GF-D8 (cell line): ENCODE data around the gene ARNT2.
"Not testable (repeated sequence)": the region's sequence is repeated elsewhere in the genome, so short reads cannot be mapped to it uniquely, and the experiment has no call there.

Experiments used
- DNase-seq: peaks from one replicate; lab custom pipeline; 2025; lab: John Stamatoyannopoulos, UW

ARNT2 gene

GRCh38 chr15:80491163-80491847 lies 87.1 kb downstream of the ARNT2 start:
- DNase-seq: no peak

DNA sequence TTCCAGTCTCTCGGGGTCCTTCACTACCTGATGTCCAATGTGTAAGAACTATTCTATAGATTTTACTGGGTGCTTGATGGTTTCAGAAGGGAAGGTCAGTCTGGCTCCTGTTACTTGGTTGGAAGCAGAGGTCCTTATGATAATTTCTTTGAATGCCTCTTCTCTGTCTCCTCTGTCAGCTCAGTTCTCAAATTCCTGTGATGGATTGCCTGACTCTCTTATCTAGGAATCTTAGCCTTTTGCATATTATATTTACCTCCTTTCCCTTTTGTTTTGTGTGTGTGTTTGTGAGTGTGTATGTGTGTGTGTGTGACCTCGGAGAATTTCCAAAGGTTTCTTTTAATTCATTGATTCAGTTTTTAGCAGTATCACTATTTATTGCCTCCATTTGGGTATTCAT lies 88.2 kb downstream of the ARNT2 start:
- DNase-seq: no peak

DNA sequence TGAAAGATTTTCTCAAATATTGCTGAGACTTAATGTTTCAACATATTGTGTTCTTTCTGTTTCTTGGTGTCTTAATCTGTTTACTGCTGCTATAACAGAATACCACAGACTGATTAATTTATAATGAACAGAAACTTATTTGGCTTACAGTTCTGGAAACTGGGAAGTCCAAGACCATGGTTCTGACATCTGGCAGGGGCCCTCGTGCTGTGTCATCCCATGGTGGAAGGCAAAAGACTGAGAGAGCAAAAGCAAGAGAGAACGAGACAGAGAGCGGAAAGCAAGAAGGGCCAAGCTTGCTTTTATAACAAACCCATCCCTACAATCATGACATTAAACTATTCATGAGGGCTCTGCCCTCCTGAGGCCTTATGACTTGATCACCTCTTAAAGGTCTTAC lies 88.7 kb downstream of the ARNT2 start:
- DNase-seq: no peak

GRCh38 chr15:80494351-80494751 lies 90.2 kb downstream of the ARNT2 start:
- no peak for DNase-seq

DNA sequence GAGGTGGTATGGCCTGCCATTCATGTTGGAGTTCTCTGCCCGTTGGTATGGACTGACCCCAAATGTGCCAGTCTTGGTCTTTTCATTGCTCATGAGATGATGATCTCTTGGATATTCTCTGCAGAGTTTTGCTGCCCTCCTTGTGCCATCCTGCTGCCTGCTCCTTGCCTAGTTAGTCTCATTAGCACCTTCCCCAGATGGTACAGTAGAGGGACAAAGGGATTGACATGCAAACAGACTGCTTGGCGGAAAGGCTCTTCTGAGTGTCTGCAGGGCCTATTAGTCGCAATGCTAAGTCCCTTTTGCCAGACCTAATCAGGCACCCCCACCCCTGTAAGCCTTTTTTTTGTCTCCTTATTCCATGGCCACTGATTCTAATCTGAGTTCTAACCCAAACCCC lies 90.6 kb downstream of the ARNT2 start:
- DNase-seq: no peak

GRCh38 chr15:80495401-80495942 lies 91.3 kb downstream of the ARNT2 start:
- no peak for DNase-seq

- no peak for DNase-seq
Observed at GRCh38 chr15:80496096-80496495, 91.9 kb downstream of the ARNT2 start.

DNA sequence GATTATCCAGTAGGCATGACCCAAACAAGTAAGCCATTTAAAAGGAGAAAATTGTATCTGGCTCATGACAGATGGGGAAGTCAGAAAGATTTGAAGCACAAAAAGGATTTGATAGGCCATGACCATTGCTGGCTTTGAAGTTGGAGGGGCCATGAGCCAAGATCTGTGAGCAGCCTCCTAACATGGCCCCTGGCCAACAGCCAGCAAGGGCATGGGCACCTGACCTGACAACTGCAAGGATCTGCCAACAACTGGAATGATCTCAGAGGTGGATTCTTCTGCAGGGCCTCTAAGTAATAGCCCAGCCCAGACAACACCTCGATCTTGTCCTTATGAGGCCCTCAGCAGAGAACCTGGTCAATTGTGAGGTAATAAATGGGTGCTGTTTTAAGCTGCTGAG lies 93.0 kb downstream of the ARNT2 start:
- DNase-seq: no peak

- DNase-seq: no peak
Observed at GRCh38 chr15:80498652-80499051, 94.5 kb downstream of the ARNT2 start.

GRCh38 chr15:80500021-80500420 lies 95.8 kb downstream of the ARNT2 start:
- no peak for DNase-seq

- DNase-seq: no peak
Observed at GRCh38 chr15:80501476-80501875, 97.3 kb downstream of the ARNT2 start.

- DNase-seq: no peak
Observed at GRCh38 chr15:80502782-80503181, 98.6 kb downstream of the ARNT2 start.

GRCh38 chr15:80503319-80503952 lies 99.3 kb downstream of the ARNT2 start:
- no peak for DNase-seq

DNA sequence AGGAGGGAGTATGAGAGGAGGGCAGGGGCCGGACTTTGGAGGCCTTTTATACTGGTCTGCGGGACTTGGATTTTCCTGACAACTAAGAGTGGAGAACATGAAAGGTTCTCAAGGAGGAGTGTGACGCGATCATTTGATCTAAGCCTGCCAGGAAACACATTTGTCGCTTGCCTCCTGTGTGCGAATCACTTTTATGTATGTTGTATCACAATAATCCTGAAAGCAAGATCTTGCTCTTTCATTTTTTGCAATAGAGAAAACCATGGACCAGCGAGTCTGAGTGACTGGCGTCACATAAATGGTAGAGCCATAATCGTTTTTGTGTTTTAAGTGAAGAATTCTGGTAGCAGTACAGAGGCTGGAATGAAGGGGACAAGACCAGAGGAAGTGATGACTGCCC lies 100.7 kb downstream of the ARNT2 start:
- no peak for DNase-seq

- no peak for DNase-seq
Observed at GRCh38 chr15:80506286-80506893, 102.2 kb downstream of the ARNT2 start.

- no peak for DNase-seq
Observed at GRCh38 chr15:80507131-80507530, 102.9 kb downstream of the ARNT2 start.

GRCh38 chr15:80507638-80508316 lies 103.6 kb downstream of the ARNT2 start:
- no peak for DNase-seq

DNA sequence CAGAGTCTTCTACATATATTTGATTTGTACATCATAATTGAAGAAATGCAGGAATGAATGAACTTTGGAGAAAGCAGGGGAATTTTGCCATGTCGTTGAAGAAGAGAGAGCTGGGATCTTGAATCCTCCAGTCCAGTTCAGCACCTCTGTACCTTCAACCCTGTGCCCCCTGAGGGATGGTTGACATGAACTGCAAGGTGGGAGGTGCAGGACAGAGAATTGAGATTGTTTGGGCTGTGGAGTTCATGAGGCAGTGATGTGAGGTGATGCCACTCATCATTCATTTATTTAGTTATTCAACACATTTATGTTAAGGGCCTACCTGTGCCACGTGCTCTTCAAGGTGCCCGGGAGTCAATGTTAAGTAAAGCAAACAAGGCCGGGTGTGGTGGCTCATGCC lies 104.6 kb downstream of the ARNT2 start:
- no peak for DNase-seq

GRCh38 chr15:80509800-80510199 lies 105.6 kb downstream of the ARNT2 start:
- no peak for DNase-seq

DNA sequence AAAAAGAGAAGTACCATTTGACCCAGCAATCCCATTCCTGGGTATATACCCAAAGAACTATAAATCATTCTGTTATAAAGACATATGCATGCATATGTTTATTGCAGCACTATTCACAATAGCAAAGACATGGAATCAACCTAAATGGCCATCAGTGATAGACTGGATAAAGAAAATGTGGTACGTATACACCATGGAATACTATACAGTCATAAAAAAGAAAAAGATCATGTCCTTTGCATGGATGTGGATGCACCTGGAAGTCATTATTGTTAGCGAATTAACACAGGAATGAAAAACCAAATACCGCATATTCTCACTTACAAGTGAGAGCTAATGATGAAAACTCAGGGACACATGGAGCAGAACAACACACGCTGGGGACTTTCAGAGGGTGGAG lies 106.8 kb downstream of the ARNT2 start:
- not testable (repeated sequence) for DNase-seq

- no peak for DNase-seq
Observed at GRCh38 chr15:80512726-80513660, 108.8 kb downstream of the ARNT2 start.
